MCF 10A (cell line): ENCODE measurements around the gene FAR1. TPM values are rescaled to one million over a fixed set of nuclear protein-coding genes. Genes with fewer than 3 reads are reported as not detected.

Source experiments
- BruUV-seq: library from RNA; stranded (reverse); fragments of 400-500 nt; replicated peaks from 2 replicates; lab custom pipeline; 2021; lab: Mats Ljungman, UMichigan
- CTCF ChIA-PET: fragments of 300-600 bp; sonication (Branson Sonifier 250); formaldehyde crosslinking; extraction: SDS; loops from one replicate; lab custom pipeline; 2021; ENCODE audit warnings: antibody characterized with exemption, inconsistent platforms; lab: Yijun Ruan, JAX
- POLR2A ChIA-PET: fragments of 300-600, 350-650 bp; sonication (Branson Sonifier 250); formaldehyde crosslinking; extraction: SDS; loops from one replicate; lab custom pipeline; 2020; ENCODE audit warnings: antibody characterized with exemption, inconsistent platforms; lab: Yijun Ruan, JAX
- DNase-seq: peaks from one replicate; pipeline ENCODE4 v3.0.0-alpha.2; 2018; ENCODE audit not compliant: unreplicated experiment
- H3K27ac Mint-ChIP-seq: one replicate; pipeline ENCODE4 v1.8.0; 2022; ENCODE audit warnings: mild to moderate bottlenecking, low read depth, mixed read lengths; ENCODE audit not compliant: unreplicated experiment
- H3K27me3 Mint-ChIP-seq: one replicate; pipeline ENCODE4 v1.8.0; 2022; ENCODE audit warnings: mixed read lengths; ENCODE audit not compliant: insufficient read depth, unreplicated experiment
- H3K36me3 Mint-ChIP-seq: one replicate; pipeline ENCODE4 v1.8.0; 2022; ENCODE audit warnings: mild to moderate bottlenecking, moderate library complexity, mixed read lengths; ENCODE audit not compliant: insufficient read depth, unreplicated experiment
- H3K4me1 Mint-ChIP-seq: one replicate; pipeline ENCODE4 v1.8.0; 2022; ENCODE audit warnings: mixed read lengths; ENCODE audit not compliant: insufficient read depth, unreplicated experiment
- H3K4me3 Mint-ChIP-seq: one replicate; pipeline ENCODE4 v1.8.0; 2022; ENCODE audit warnings: mild to moderate bottlenecking, moderate library complexity, mixed read lengths; ENCODE audit not compliant: unreplicated experiment
- H3K9me3 Mint-ChIP-seq: one replicate; pipeline ENCODE4 v1.8.0; 2022; ENCODE audit warnings: mixed read lengths; ENCODE audit not compliant: unreplicated experiment
- intact Hi-C: fragments of 100-400 bp; cut with micrococcal nuclease; formaldehyde crosslinking; loops from 2 replicates; pipeline ENCODE4 v1.14.1; 2022
- total RNA-seq: library from RNA; stranded (reverse); gene quantifications from 2 replicates; pipeline ENCODE4 v1.2.3, GENCODE V29; 2022
- TF ChIP-seq, protein P1 (sequence below): fragments of 200-600 bp; IDR thresholded peaks from one replicate; pipeline ENCODE4 v1.8.0; 2022; ENCODE audit warnings: antibody characterized with exemption, mild to moderate bottlenecking; ENCODE audit not compliant: unreplicated experiment

FAR1 gene
- total RNA-seq, 1 experiment from 2014 or later = 112 TPM

DNA sequence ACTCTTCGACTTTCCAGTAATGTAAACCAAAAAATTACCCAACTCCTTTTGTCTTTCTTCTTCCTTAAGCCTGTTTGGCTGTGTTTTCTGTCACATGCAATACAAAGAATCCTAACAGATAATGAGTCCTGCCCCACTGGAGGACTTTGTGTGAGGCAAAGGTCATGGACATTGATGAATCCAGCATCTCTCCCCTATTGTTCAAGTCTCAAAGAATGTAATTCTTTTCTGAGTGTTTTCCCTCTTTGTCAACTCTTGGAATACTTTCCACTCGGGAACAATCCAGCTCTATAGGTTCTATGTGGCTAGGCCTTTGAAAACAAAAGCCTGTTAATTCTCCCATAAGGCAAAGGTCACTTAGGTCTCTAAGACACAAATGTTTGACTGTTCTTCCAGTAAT lies 100.7 kb downstream of the FAR1 start:
- peaks cover 31% of the 10 kb centered on the region for H3K27me3 Mint-ChIP-seq
- H3K4me3 Mint-ChIP-seq = no peak overlapping the region
- BruUV-seq = no TSS peak
- ChIA-PET CTCF (interaction anchor here (0.5 to 6.0 kb wide), 7 partner anchors 10 to 511 kb away, joined by 3 to 63 read pairs (median 4); partner anchors contain the start of gene SPON1), POLR2A (no interaction called here)
- intact Hi-C loops = no loop called here
- TF ChIP-seq, protein P1, sequence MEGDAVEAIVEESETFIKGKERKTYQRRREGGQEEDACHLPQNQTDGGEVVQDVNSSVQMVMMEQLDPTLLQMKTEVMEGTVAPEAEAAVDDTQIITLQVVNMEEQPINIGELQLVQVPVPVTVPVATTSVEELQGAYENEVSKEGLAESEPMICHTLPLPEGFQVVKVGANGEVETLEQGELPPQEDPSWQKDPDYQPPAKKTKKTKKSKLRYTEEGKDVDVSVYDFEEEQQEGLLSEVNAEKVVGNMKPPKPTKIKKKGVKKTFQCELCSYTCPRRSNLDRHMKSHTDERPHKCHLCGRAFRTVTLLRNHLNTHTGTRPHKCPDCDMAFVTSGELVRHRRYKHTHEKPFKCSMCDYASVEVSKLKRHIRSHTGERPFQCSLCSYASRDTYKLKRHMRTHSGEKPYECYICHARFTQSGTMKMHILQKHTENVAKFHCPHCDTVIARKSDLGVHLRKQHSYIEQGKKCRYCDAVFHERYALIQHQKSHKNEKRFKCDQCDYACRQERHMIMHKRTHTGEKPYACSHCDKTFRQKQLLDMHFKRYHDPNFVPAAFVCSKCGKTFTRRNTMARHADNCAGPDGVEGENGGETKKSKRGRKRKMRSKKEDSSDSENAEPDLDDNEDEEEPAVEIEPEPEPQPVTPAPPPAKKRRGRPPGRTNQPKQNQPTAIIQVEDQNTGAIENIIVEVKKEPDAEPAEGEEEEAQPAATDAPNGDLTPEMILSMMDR = no peak
- DNase-seq = no peak
- H3K9me3 Mint-ChIP-seq = no peaks in the 10 kb centered on the region
- H3K36me3 Mint-ChIP-seq = no peaks in the 10 kb centered on the region
- no peak overlapping the region for H3K27ac Mint-ChIP-seq
- H3K4me1 Mint-ChIP-seq = no peaks in the 10 kb centered on the region

DNA sequence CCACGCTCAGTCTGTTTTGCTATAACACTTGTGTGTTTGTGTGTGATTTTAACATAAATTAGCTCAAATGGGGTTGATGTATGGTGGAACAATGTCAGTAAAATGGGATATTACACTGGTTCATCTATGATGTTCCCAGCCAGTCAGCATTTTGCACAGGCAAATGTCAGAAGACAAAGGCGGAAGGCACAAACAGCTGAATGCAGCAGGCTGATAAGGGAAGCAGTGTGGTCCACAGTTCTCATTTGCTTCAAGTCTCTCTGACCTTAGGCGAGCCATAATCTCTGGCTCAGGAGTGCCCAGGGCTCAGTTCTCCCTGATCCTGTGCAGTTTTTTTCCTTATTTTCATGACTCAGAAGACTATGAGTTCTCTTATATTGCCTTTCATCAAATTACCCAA lies 102.7 kb downstream of the FAR1 start:
- ChIA-PET CTCF (interaction anchor here (1.3 to 6.0 kb wide), 10 partner anchors 11 to 481 kb away, joined by 4 to 63 read pairs (median 16); no protein-coding TSS in a partner anchor), POLR2A (no interaction called here)
- BruUV-seq = no TSS peak
- Mint-ChIP-seq H3K36me3 (no peaks in the 10 kb centered on the region), H3K27me3 (peaks cover 41% of the 10 kb centered on the region), H3K4me3 (no peak overlapping the region), H3K9me3 (no peaks in the 10 kb centered on the region), H3K27ac (no peak overlapping the region), H3K4me1 (no peaks in the 10 kb centered on the region)
- intact Hi-C loops = loop anchor here (5.0 to 10.0 kb wide), 3 partner anchors 101 to 684 kb away; no protein-coding TSS in a partner anchor
- TF ChIP-seq, protein P1 = no peak
- DNase-seq = no peak

DNA sequence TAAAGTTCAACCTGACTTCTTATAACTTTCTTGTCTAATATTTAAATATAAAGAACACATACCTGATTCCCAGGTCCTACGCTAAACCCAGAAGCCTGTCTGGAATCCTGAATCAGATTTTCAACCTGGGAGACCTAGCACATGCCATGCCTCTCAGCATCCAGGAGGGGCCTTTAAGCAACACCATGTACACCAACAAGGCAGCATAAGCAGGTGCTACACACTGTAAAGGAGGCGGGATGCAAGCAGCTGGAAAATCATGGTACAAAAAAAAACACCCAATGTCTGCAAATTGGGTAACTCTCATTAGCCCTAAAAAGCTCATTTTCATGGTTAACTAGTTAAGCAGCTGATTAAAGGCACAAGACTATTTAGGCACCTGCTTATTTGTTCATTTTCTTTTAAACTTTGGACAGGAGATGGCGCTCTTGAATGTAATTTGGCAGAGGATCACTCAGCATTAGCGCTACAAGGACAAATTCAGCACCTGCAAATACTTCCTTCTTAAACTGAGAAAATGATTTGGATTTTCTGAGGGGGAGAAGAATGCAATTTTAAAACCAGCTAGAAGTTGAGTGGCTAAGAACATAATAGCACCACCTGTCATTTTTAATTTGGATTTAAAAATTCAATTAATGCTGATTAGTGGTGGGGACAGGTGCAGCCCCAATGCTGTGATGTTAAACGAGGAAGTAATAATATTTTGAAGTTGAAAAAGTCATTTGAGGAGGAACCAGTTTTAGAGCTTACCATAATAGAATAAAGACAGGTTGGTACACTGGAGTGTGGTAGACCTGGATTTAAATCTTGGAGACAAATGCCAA lies 104.0 kb downstream of the FAR1 start:
- CTCF ChIA-PET = interaction anchor here (0.5 to 6.0 kb wide), 58 partner anchors 8 to 1405 kb away, joined by 3 to 63 read pairs (median 4); no protein-coding TSS in a partner anchor
- TF ChIP-seq, protein P1 = peak; percentile 74
- intact Hi-C loops = loop anchor here (1.0 to 10.0 kb wide), 7 partner anchors 100 to 682 kb away; no protein-coding TSS in a partner anchor

DNA sequence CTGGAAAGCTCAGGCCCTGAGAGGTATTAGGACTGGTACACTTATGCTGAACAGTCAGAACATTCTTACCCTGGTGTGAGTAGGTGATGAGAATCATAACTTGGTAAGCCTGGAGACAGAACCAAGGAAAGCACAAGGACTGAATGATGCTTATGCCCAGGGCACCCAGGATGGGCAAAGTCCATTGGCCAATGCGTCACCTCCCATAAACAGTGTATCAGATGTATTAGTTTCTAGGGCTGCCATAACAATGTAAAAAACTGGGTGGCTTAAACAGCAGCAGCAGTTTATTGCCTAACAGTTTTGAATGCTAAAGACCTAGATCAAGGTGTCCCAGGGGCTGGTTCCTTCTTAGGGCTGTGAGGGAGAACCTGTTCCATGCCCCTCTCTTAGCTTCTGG lies 107.0 kb downstream of the FAR1 start:
- CTCF ChIA-PET = interaction anchor here (0.7 to 5.3 kb wide), 8 partner anchors 11 to 464 kb away, joined by 3 to 46 read pairs (median 4); no protein-coding TSS in a partner anchor
- peaks cover 75% of the 10 kb centered on the region for H3K27me3 Mint-ChIP-seq

More for the DNA sequence above, 104.0 kb downstream of the FAR1 start:
- Mint-ChIP-seq H3K27me3 (peaks cover 54% of the 10 kb centered on the region), H3K27ac (no peak overlapping the region), H3K4me1 (no peaks in the 10 kb centered on the region), H3K9me3 (no peaks in the 10 kb centered on the region), H3K4me3 (no peak overlapping the region), H3K36me3 (no peaks in the 10 kb centered on the region)
- DNase-seq = peak; percentile 76
- POLR2A ChIA-PET = interaction anchor here (0.6 to 0.9 kb wide), 2 partner anchors 35 to 374 kb away, joined by 3 read pairs; no protein-coding TSS in a partner anchor
- BruUV-seq = no TSS peak

More for the DNA sequence above, 107.0 kb downstream of the FAR1 start:
- Mint-ChIP-seq H3K9me3 (no peaks in the 10 kb centered on the region), H3K4me3 (no peak overlapping the region), H3K36me3 (no peaks in the 10 kb centered on the region), H3K4me1 (no peaks in the 10 kb centered on the region), H3K27ac (no peak overlapping the region)
- intact Hi-C loops = loop anchor here (10.0 kb wide), 1 partner anchor 679 kb away; no protein-coding TSS in a partner anchor
- POLR2A ChIA-PET = no interaction called here
- no peak for DNase-seq
- TF ChIP-seq, protein P1 = no peak
- BruUV-seq = no TSS peak
